ENCODE data around the gene NFKBIE. TPM values are rescaled to one million over a fixed set of nuclear protein-coding genes. Genes with fewer than 3 reads are reported as not detected.

Gene NFKBIE
- total RNA-seq, 1 experiment from 2014 or later, result 9.7 TPM

GRCh38 chr6:44221291-44221960, 43.9 kb downstream of the NFKBIE start:
- Histone ChIP-seq H2BK20ac (ENCODE audit: low read depth, low read length, poor library complexity, severe bottlenecking) (no peak overlapping the region), H3K14ac (ENCODE audit: insufficient read depth, low read length) (no peak overlapping the region), H3K79me2 (ENCODE audit: insufficient read depth, low read length) (peaks cover 17% of the 10 kb centered on the region; the same call in 1 of the 2 replicates), H3K27me3 (ENCODE audit: insufficient read depth, low read length) (no peaks in the 10 kb centered on the region), H3K9me3 (ENCODE audit: control insufficient read depth, low read depth, low read length) (no peaks in the 10 kb centered on the region), H2AK5ac (ENCODE audit: insufficient read length, low read length) (no peak overlapping the region), H2BK120ac (ENCODE audit: low read depth, low read length, poor library complexity, severe bottlenecking) (no peak overlapping the region), H3K18ac (ENCODE audit: insufficient read length, low read depth, low read length) (no peak overlapping the region), H3T11ph (ENCODE audit: low read length) (no peak overlapping the region), H4K8ac (replicated peaks; ENCODE audit: insufficient read length, low read depth, low read length) (no peak overlapping the region), H4K5ac (ENCODE audit: insufficient read length, low read depth, low read length) (no peak overlapping the region), H3K79me1 (ENCODE audit: insufficient read depth, low read depth, low read length, poor library complexity, severe bottlenecking) (peaks cover 17% of the 10 kb centered on the region), H3K4me2 (ENCODE audit: insufficient read depth, insufficient read length, low read length) (no peak overlapping the region), H3K4me1 (ENCODE audit: insufficient read depth, low read length) (peaks cover 22% of the 10 kb centered on the region; the same call in 1 of the 2 replicates), H4K91ac (ENCODE audit: insufficient read length, low read depth, low read length) (no peak overlapping the region), H3K23ac (ENCODE audit: insufficient read length, low read depth, low read length) (no peak overlapping the region), H2BK5ac (ENCODE audit: insufficient read length, low read length) (no peak overlapping the region), H3K4ac (ENCODE audit: low read depth, low read length) (no peak overlapping the region), H2BK12ac (ENCODE audit: insufficient read length, low read depth, low read length) (no peak overlapping the region), H4K20me1 (ENCODE audit: control insufficient read depth, insufficient read depth, insufficient read length) (no peaks in the 10 kb centered on the region), H3K56ac (ENCODE audit: insufficient read length, low read depth, low read length) (no peak overlapping the region), H2BK15ac (ENCODE audit: low read depth, low read length) (no peak overlapping the region), H2AFZ (ENCODE audit: low read length) (no peak overlapping the region), H3K27ac (ENCODE audit: insufficient read length, low read depth, low read length) (no peak overlapping the region), H3K9ac (ENCODE audit: extremely low read depth, insufficient read length, low read length) (no peak overlapping the region), H3K23me2 (ENCODE audit: insufficient read length, low read depth, low read length, poor library complexity, severe bottlenecking) (peaks cover 22% of the 10 kb centered on the region)
- peaks cover 0 to 3% (median 2%) of the 10 kb centered on the region in 3 experiments; a peak in 3 of 7 replicates for H3K36me3 Mint-ChIP-seq (ENCODE audit: insufficient read depth in 1 of 3, low read depth in 3 of 3)
- TF ChIP-seq CTCF (conservative IDR thresholded peaks at IDR 0.05), result peak; percentile 71
- peak overlapping the region in 1 of 2 experiments; percentile 54; a peak in 3 of 5 replicates for H3K4me3 Mint-ChIP-seq
- peak; percentile 80 for DNase-seq
- H3K27ac Mint-ChIP-seq, result peak overlapping the region; percentile 25 to 85 (median 81); a peak in 5 of 7 replicates
- H3K4me1 Mint-ChIP-seq, result peaks cover 70 to 72% of the 10 kb centered on the region in 2 experiments
- no CpG with 5 or more reads among the region's 4 CpGs for WGBS (ENCODE audit: extremely low coverage, insufficient read length, low lambda C conversion rate)
- peaks cover 3% of the 10 kb centered on the region for H3K27me3 Mint-ChIP-seq (ENCODE audit: low read depth)
- H3K9me3 Mint-ChIP-seq, result no peaks in the 10 kb centered on the region; a peak in 1 of 5 replicates

All from H9 (cell line).